CD14-positive monocyte (primary cell): ENCODE data around the gene FCHO1. TPM values are rescaled to one million over a fixed set of nuclear protein-coding genes. Genes with fewer than 3 reads are reported as not detected.

ENCODE experiments used
- DNase-seq, 3 donors: peaks; one replicate each; pipeline ENCODE4 v3.0.0-alpha.2; 2011 to 2022
- H2AFZ ChIP-seq: 2 replicates; pipeline ENCODE4 v1.6.0; 2012; ENCODE audit warnings: mild to moderate bottlenecking, low read depth, low read length, inconsistent platforms; ENCODE audit not compliant: insufficient read depth, poor library complexity, severe bottlenecking
- H3K27ac ChIP-seq, 2 donors: 1 replicate in 1 of 2; 2 replicates in 1 of 2; pipeline ENCODE4 v1.5.1; 2012 to 2013; ENCODE audit warnings: low read length in 2 of 2, control low read depth in 1 of 2, inconsistent platforms in 1 of 2, low read depth in 1 of 2, mild to moderate bottlenecking in 1 of 2
- H3K27me3 ChIP-seq, 2 donors: one replicate each; pipeline versions ENCODE4 v1.6.0 to v1.6.1; 2011 to 2013; ENCODE audit warnings: low read length in 2 of 2; ENCODE audit not compliant: control insufficient read depth in 2 of 2, insufficient read depth in 2 of 2
- H3K36me3 ChIP-seq, 2 donors: replicated peaks in 1 of 2; 1 replicate in 1 of 2; 2 replicates in 1 of 2; pipeline versions ENCODE4 v1.5.1 to v1.6.1; 2012 to 2013; ENCODE audit warnings: low read length in 2 of 2, control low read depth in 1 of 2, inconsistent platforms in 1 of 2, mild to moderate bottlenecking in 1 of 2; ENCODE audit not compliant: insufficient read depth in 2 of 2, control insufficient read depth in 1 of 2
- H3K4me1 ChIP-seq, 2 donors: 1 replicate in 1 of 2; 2 replicates in 1 of 2; pipeline versions ENCODE4 v1.5.1 to v1.6.1; 2012 to 2013; ENCODE audit warnings: low read length in 2 of 2, control low read depth in 1 of 2, inconsistent platforms in 1 of 2, mild to moderate bottlenecking in 1 of 2, moderate library complexity in 1 of 2; ENCODE audit not compliant: insufficient read depth in 2 of 2, control insufficient read depth in 1 of 2
- H3K4me2 ChIP-seq: replicated peaks from 2 replicates; pipeline ENCODE3; 2012; ENCODE audit warnings: low read length, moderate library complexity, mild to moderate bottlenecking; ENCODE audit not compliant: poor library complexity, severe bottlenecking; ENCODE audit errors: extremely low read depth
- H3K4me3 ChIP-seq, 3 experiments: fragments of 200-600 bp in 1 of 3; sonication (generic) in 1 of 3; replicated peaks in 1 of 3; 1 replicate in 2 of 3; 2 replicates in 1 of 3; pipeline ENCODE4 v1.5.1; 2011 to 2013; ENCODE audit warnings: low read length in 3 of 3, mild to moderate bottlenecking in 3 of 3, control low read depth in 2 of 3, low read depth in 2 of 3, inconsistent platforms in 1 of 3, moderate library complexity in 1 of 3
- H3K79me2 ChIP-seq: 2 replicates; pipeline ENCODE4 v1.6.0; 2012; ENCODE audit warnings: mild to moderate bottlenecking, control low read depth, inconsistent platforms, low read length, moderate library complexity; ENCODE audit not compliant: insufficient read depth
- H3K9ac ChIP-seq: 2 replicates; pipeline ENCODE4 v1.6.0; 2017; ENCODE audit warnings: low read length, mild to moderate bottlenecking; ENCODE audit not compliant: insufficient read depth, poor library complexity, severe bottlenecking
- H3K9me3 ChIP-seq, 2 donors: replicated peaks in 1 of 2; 1 replicate in 1 of 2; 2 replicates in 1 of 2; pipeline versions ENCODE4 v1.5.1 to v1.6.1; 2012 to 2013; ENCODE audit warnings: low read length in 2 of 2, control low read depth in 1 of 2; ENCODE audit not compliant: control insufficient read depth in 1 of 2, insufficient read depth in 1 of 2
- H4K20me1 ChIP-seq: 2 replicates; pipeline ENCODE4 v1.6.0; 2012; ENCODE audit warnings: mild to moderate bottlenecking, low read length, control low read depth, moderate library complexity; ENCODE audit not compliant: insufficient read depth
- H3K27ac Mint-ChIP-seq, 7 donors: one replicate each; pipeline ENCODE4 v1.8.0; 2020; ENCODE audit warnings: mild to moderate bottlenecking in 7 of 7, mixed read lengths in 7 of 7, moderate library complexity in 6 of 7, inconsistent platforms in 2 of 7
- H3K27me3 Mint-ChIP-seq, 3 donors: one replicate each; pipeline ENCODE4 v1.8.0; 2021 to 2022; ENCODE audit warnings: low read depth in 3 of 3, mild to moderate bottlenecking in 3 of 3, mixed read lengths in 3 of 3, moderate library complexity in 3 of 3, inconsistent platforms in 1 of 3
- H3K36me3 Mint-ChIP-seq, 2 donors: one replicate each; pipeline ENCODE4 v1.8.0; 2020; ENCODE audit warnings: mixed read lengths in 2 of 2, inconsistent platforms in 1 of 2, mild to moderate bottlenecking in 1 of 2
- H3K4me1 Mint-ChIP-seq: one replicate; pipeline ENCODE4 v1.8.0; 2020; ENCODE audit warnings: mild to moderate bottlenecking, mixed read lengths
- H3K4me3 Mint-ChIP-seq, 2 donors: one replicate each; pipeline ENCODE4 v1.8.0; 2020; ENCODE audit warnings: mild to moderate bottlenecking in 2 of 2, mixed read lengths in 2 of 2, moderate library complexity in 1 of 2
- H3K9me3 Mint-ChIP-seq, 7 donors: one replicate each; pipeline ENCODE4 v1.8.0; 2020 to 2022; ENCODE audit warnings: mixed read lengths in 7 of 7, mild to moderate bottlenecking in 6 of 7, moderate library complexity in 6 of 7, inconsistent platforms in 2 of 7
- WGBS: methylation state at CpG from one replicate; pipeline ENCODE4 v1.1.5; 2013; ENCODE audit warnings: missing lambda C conversion rate; ENCODE audit not compliant: insufficient coverage; 5-methylcytosine and 5-hydroxymethylcytosine counted together
- intact Hi-C, 2 donors: fragments of 100-400 bp; cut with micrococcal nuclease; formaldehyde crosslinking; loops; one replicate each; pipeline versions ENCODE4 v1.15.0 to v1.15.1; 2023
- polyA plus RNA-seq, 3 donors: library from polyadenylated mRNA; depleted of rRNA in 1 of 3; unstranded in 2 of 3; stranded (reverse) in 1 of 3; fragments of 300-500 nt in 2 of 3; fragments of >200 nt in 1 of 3; fragmentation: Illumina TruSeq in 2 of 3; gene quantifications; 1 replicate in 2 of 3; 2 replicates in 1 of 3; pipeline ENCODE4 v1.2.3, GENCODE V29; 2012 to 2021
- TF ChIP-seq, protein P1 (sequence below): fragments of 200-600 bp; IDR thresholded peaks from one replicate; pipeline ENCODE4 v1.8.0; 2022; ENCODE audit warnings: antibody characterized with exemption, mild to moderate bottlenecking

The FCHO1 gene
- polyA plus RNA-seq, 3 donors = 11.4 to 32.0 (median 13.4) TPM

DNA sequence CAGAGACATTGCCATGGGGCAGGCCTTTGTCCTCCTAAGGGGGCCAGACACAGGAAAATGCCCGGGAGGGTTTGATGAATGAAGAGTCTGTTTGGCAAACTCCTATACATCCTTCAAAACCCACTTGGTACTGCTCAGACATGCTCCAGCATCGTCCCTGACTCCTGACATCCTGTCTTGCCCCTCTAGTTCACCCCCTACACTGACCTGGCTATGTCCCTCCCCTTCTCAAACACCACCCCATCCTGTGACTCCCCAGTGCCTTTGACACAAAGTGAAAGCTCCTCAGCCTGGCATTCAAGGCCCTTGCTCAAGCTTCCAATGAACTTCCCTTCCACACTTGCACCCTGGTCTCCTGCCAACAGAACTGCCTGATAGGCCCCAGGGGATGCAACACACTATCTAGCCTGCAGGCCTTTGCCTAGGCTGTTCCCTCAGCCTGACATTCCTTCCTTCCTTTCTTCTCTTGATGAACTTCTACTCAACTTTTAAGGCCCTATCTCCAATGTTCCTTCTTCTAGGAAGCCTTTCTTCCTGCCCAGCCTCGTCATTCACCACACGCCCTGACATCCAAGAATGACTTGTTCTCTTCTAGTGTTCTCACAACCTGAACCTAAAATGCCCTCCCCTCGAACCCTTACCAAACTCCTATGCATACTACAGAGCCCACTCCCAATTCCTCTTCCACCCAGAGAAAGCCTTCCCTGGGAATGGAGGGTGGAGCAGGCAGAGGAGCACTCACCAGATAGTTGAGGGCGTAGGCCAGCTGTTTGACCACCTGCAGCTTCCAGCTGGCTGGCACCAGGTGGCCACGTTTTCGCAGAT lies 84.1 kb downstream of the FCHO1 start:
- TF ChIP-seq, protein P1, sequence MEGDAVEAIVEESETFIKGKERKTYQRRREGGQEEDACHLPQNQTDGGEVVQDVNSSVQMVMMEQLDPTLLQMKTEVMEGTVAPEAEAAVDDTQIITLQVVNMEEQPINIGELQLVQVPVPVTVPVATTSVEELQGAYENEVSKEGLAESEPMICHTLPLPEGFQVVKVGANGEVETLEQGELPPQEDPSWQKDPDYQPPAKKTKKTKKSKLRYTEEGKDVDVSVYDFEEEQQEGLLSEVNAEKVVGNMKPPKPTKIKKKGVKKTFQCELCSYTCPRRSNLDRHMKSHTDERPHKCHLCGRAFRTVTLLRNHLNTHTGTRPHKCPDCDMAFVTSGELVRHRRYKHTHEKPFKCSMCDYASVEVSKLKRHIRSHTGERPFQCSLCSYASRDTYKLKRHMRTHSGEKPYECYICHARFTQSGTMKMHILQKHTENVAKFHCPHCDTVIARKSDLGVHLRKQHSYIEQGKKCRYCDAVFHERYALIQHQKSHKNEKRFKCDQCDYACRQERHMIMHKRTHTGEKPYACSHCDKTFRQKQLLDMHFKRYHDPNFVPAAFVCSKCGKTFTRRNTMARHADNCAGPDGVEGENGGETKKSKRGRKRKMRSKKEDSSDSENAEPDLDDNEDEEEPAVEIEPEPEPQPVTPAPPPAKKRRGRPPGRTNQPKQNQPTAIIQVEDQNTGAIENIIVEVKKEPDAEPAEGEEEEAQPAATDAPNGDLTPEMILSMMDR = no peak
- peak overlapping the region in 2 of 7 donors; percentile 32 to 69 for H3K27ac Mint-ChIP-seq
- no peaks in the 10 kb centered on the region for H3K4me1 Mint-ChIP-seq

DNA sequence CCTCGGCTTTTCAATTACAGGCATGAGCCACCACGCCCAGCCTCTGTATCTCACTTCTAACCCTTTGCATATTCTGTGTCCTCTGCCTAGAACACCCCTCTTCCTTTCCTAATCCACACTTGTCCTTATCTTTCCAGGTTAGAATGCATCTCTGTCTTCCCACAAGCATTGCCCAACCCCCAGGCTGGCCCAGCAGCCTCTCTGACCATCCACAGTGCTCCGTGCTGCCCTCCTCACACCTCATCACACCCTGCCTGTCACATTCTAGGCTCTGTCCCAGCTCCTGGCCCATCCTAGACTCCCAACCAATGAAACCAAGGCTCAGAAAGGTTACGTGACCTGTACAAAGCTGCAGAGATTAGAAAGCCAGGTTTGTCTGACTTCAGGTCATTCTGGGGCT lies 85.3 kb downstream of the FCHO1 start:
- H3K27ac Mint-ChIP-seq = no peak overlapping the region
- H3K4me1 Mint-ChIP-seq = no peaks in the 10 kb centered on the region
- TF ChIP-seq, protein P1 = no peak
- H2AFZ ChIP-seq = no peak overlapping the region
- H3K4me1 ChIP-seq = no peaks in the 10 kb centered on the region
- H4K20me1 ChIP-seq = no peaks in the 10 kb centered on the region
- H3K4me2 ChIP-seq = no peak overlapping the region
- peaks cover 81 to 98% of the 10 kb centered on the region in 2 donors for H3K36me3 Mint-ChIP-seq
- H3K27ac ChIP-seq = no peak overlapping the region
- peaks cover 0 to 2% (median 0%) of the 10 kb centered on the region in 7 donors for H3K9me3 Mint-ChIP-seq
- no peak for DNase-seq
- 100% methylated on average over 3 of the region's 4 CpGs for WGBS
- H3K4me3 Mint-ChIP-seq = no peak overlapping the region
- H3K27me3 Mint-ChIP-seq = peaks cover 0 to 4% (median 0%) of the 10 kb centered on the region in 3 donors
- H3K9me3 ChIP-seq = no peaks in the 10 kb centered on the region
- intact Hi-C loops = loop anchor here in 1 of 2 donors (5.0 kb wide), 1 partner anchor 34 kb away; no protein-coding TSS in a partner anchor
- no peaks in the 10 kb centered on the region for H3K27me3 ChIP-seq
- no peak overlapping the region for H3K9ac ChIP-seq
- no peak overlapping the region for H3K4me3 ChIP-seq
- no peaks in the 10 kb centered on the region for H3K79me2 ChIP-seq
- H3K36me3 ChIP-seq = peaks cover 61 to 89% of the 10 kb centered on the region in 2 donors

More for the DNA sequence above, 84.1 kb downstream of the FCHO1 start:
- Histone ChIP-seq H3K9me3 (peaks cover 0 to 5% of the 10 kb centered on the region in 2 donors), H3K4me1 (no peaks in the 10 kb centered on the region), H2AFZ (no peak overlapping the region), H3K36me3 (peaks cover 60 to 85% of the 10 kb centered on the region in 2 donors), H3K4me3 (no peak overlapping the region), H4K20me1 (no peaks in the 10 kb centered on the region), H3K79me2 (no peaks in the 10 kb centered on the region), H3K27me3 (no peaks in the 10 kb centered on the region), H3K4me2 (no peak overlapping the region), H3K9ac (no peak overlapping the region), H3K27ac (no peak overlapping the region)
- Mint-ChIP-seq H3K9me3 (peaks cover 2 to 7% (median 5%) of the 10 kb centered on the region in 7 donors), H3K4me3 (no peak overlapping the region), H3K36me3 (peaks cover 77 to 97% of the 10 kb centered on the region in 2 donors), H3K27me3 (no peaks in the 10 kb centered on the region)
- WGBS = 96% methylated on average over 6 of the region's 8 CpGs
- DNase-seq = no peak
- intact Hi-C loops = loop anchor here in 1 of 2 donors (5.0 kb wide), 1 partner anchor 33 kb away; no protein-coding TSS in a partner anchor
